Measurements from ENCODE around the gene NSD1.
"Not testable (repeated sequence)": the region's sequence is repeated elsewhere in the genome, so short reads cannot be mapped to it uniquely, and the experiment has no call there.

NSD1 gene

GRCh38 chr5:177176175-177176711, 42.7 kb downstream of the NSD1 start:
- DNase-seq (ENCODE audit: low spot score) = no peak

- DNase-seq (ENCODE audit: low spot score) = not testable (repeated sequence)
Observed at GRCh38 chr5:177177847-177178437, 44.4 kb downstream of the NSD1 start.

- no peak for DNase-seq (ENCODE audit: low spot score)
Observed at GRCh38 chr5:177178733-177179304, 45.2 kb downstream of the NSD1 start.

- no peak for DNase-seq (ENCODE audit: low spot score)
Observed at GRCh38 chr5:177179431-177179830, 45.9 kb downstream of the NSD1 start.

GRCh38 chr5:177183142-177183541, 49.6 kb downstream of the NSD1 start:
- no peak for DNase-seq (ENCODE audit: low spot score)

GRCh38 chr5:177183766-177184360, 50.3 kb downstream of the NSD1 start:
- no peak for DNase-seq (ENCODE audit: low spot score)

- DNase-seq (ENCODE audit: low spot score) = no peak
Observed at GRCh38 chr5:177185993-177186392, 52.4 kb downstream of the NSD1 start.

- no peak for DNase-seq (ENCODE audit: low spot score)
Observed at GRCh38 chr5:177186645-177187044, 53.1 kb downstream of the NSD1 start.

GRCh38 chr5:177188775-177189174, 55.2 kb downstream of the NSD1 start:
- no peak for DNase-seq (ENCODE audit: low spot score)

GRCh38 chr5:177189416-177189815, 55.8 kb downstream of the NSD1 start:
- no peak for DNase-seq (ENCODE audit: low spot score)

- no peak for DNase-seq (ENCODE audit: low spot score)
Observed at GRCh38 chr5:177189965-177190364, 56.4 kb downstream of the NSD1 start.

- DNase-seq (ENCODE audit: low spot score) = peak; percentile 51
Observed at GRCh38 chr5:177194268-177194667, 60.7 kb downstream of the NSD1 start.

GRCh38 chr5:177195307-177195952, 61.9 kb downstream of the NSD1 start:
- DNase-seq (ENCODE audit: low spot score) = no peak

GRCh38 chr5:177198738-177199137, 65.2 kb downstream of the NSD1 start:
- DNase-seq (ENCODE audit: low spot score) = no peak

- DNase-seq (ENCODE audit: low spot score) = no peak
Observed at GRCh38 chr5:177204281-177204680, 70.7 kb downstream of the NSD1 start.

- DNase-seq (ENCODE audit: low spot score) = no peak
Observed at GRCh38 chr5:177209610-177210009, 76.0 kb downstream of the NSD1 start.

GRCh38 chr5:177212242-177212641, 78.7 kb downstream of the NSD1 start:
- no peak for DNase-seq (ENCODE audit: low spot score)

- no peak for DNase-seq (ENCODE audit: low spot score)
Observed at GRCh38 chr5:177220576-177220975, 87.0 kb downstream of the NSD1 start.

- no peak for DNase-seq (ENCODE audit: low spot score)
Observed at GRCh38 chr5:177222269-177222668, 88.7 kb downstream of the NSD1 start.

GRCh38 chr5:177225798-177226197, 92.2 kb downstream of the NSD1 start:
- DNase-seq (ENCODE audit: low spot score) = no peak

- no peak for DNase-seq (ENCODE audit: low spot score)
Observed at GRCh38 chr5:177226860-177227259, 93.3 kb downstream of the NSD1 start.

GRCh38 chr5:177228751-177229150, 95.2 kb downstream of the NSD1 start:
- DNase-seq (ENCODE audit: low spot score) = no peak

GRCh38 chr5:177230660-177231059, 97.1 kb downstream of the NSD1 start:
- DNase-seq (ENCODE audit: low spot score) = no peak

Measured in kidney capillary endothelial cell (primary cell).